ENCODE results near the gene MLF2.
"Not testable (repeated sequence)": the region's sequence is repeated elsewhere in the genome, so short reads cannot be mapped to it uniquely, and the experiment has no call there.

MLF2 gene

GRCh38 chr12:6734506-6735387 is 18.2 kb downstream of the MLF2 start:
- DNase-seq (ENCODE audit: low spot score), result no peak

GRCh38 chr12:6730169-6730568 is 22.8 kb downstream of the MLF2 start:
- DNase-seq (ENCODE audit: low spot score), result no peak

- DNase-seq (ENCODE audit: low spot score), result no peak
Observed at GRCh38 chr12:6729186-6729585, 23.8 kb downstream of the MLF2 start.

GRCh38 chr12:6725350-6725749 is 27.6 kb downstream of the MLF2 start:
- no peak for DNase-seq (ENCODE audit: low spot score)

- DNase-seq (ENCODE audit: low spot score), result peak; percentile 40
Observed at GRCh38 chr12:6724409-6724797, 28.5 kb downstream of the MLF2 start.

GRCh38 chr12:6723607-6724408 is 29.1 kb downstream of the MLF2 start, which contains the start of gene COPS7A:
Gene COPS7A (plus strand): TSS chr12:6724046. CDS start chr12:6724657, 611 bp downstream.
- DNase-seq (ENCODE audit: low spot score), result peak; percentile 99

GRCh38 chr12:6722863-6723262 is 30.1 kb downstream of the MLF2 start:
- no peak for DNase-seq (ENCODE audit: low spot score)

GRCh38 chr12:6716874-6717437 is 36.0 kb downstream of the MLF2 start:
- no peak for DNase-seq (ENCODE audit: low spot score)

GRCh38 chr12:6716031-6716873 is 36.7 kb downstream of the MLF2 start:
- DNase-seq (ENCODE audit: low spot score), result not testable (repeated sequence)

GRCh38 chr12:6708960-6709394 is 44.0 kb downstream of the MLF2 start:
- no peak for DNase-seq (ENCODE audit: low spot score)

- not testable (repeated sequence) for DNase-seq (ENCODE audit: low spot score)
Observed at GRCh38 chr12:6708351-6708750, 44.6 kb downstream of the MLF2 start.

GRCh38 chr12:6703631-6704030 is 49.3 kb downstream of the MLF2 start:
- DNase-seq (ENCODE audit: low spot score), result no peak

- no peak for DNase-seq (ENCODE audit: low spot score)
Observed at GRCh38 chr12:6701078-6701768, 51.7 kb downstream of the MLF2 start.

GRCh38 chr12:6700646-6701051 is 52.3 kb downstream of the MLF2 start, which contains the start of gene PIANP:
Gene PIANP (minus strand): TSS chr12:6700815. CDS start chr12:6698061, 2,754 bp downstream.
- no peak for DNase-seq (ENCODE audit: low spot score)

GRCh38 chr12:6699989-6700645 is 52.8 kb downstream of the MLF2 start:
- no peak for DNase-seq (ENCODE audit: low spot score)

GRCh38 chr12:6699259-6699988 is 53.5 kb downstream of the MLF2 start:
- no peak for DNase-seq (ENCODE audit: low spot score)

GRCh38 chr12:6698352-6699046 is 54.4 kb downstream of the MLF2 start:
- DNase-seq (ENCODE audit: low spot score), result no peak

Data from kidney tubule cell (primary cell).